Posterior vena cava (tissue), 2 donors: ENCODE results near the gene SEMA3D. TPM values are rescaled to one million over a fixed set of nuclear protein-coding genes. Genes with fewer than 3 reads are reported as not detected.
A peak's percentile ranks its signal among the peaks of the same experiment; 100 is the strongest.

Source experiments
- DNase-seq: peaks from one replicate; pipeline ENCODE4 v3.0.0-alpha.2; 2020; ENCODE audit warnings: low spot score
- intact Hi-C, 2 donors: fragments of 100-400 bp; cut with DNase I; formaldehyde crosslinking; loops; one replicate each; pipeline versions ENCODE4 v1.14.1 to v1.14.2; 2022 to 2023
- long read RNA-seq, 2 donors: library from polyadenylated mRNA; unstranded; transcript quantifications; one replicate each; pipeline ENCODE4 v2.0.0, GENCODE V29; 2020 to 2021
- total RNA-seq, 2 donors: library from RNA; stranded (reverse); fragmentation: NEBNext Ultra II Directional; extraction: Animal tissue kit (Norgen Biotek cat#: 25700); gene quantifications; one replicate each; pipeline ENCODE4 v1.2.1, GENCODE V29; 2021
- donor health status: DM: yes; HTN: yes; CAD: no.
- donor health status: DM: yes; HTN: yes; CAD: no.

Gene SEMA3D
- 10 to 100 TPM; 19.8 to 21.4 TPM for total RNA-seq
- long read RNA-seq, donor 1, partial matches to known transcripts: 0 of 8 reads
- long read RNA-seq, donor 1, other reads (novel, unspliced or antisense): 8 of 8 reads
- long read RNA-seq, donor 2, partial matches to known transcripts: 1 of 6 reads
- long read RNA-seq, donor 2, other reads (novel, unspliced or antisense): 5 of 6 reads

- intact Hi-C loops: loop anchor here in 1 of 2 donors (5.0 kb wide), 1 partner anchor 144 kb away; no protein-coding TSS in a partner anchor
- peak; percentile 94 for DNase-seq
Measured at GRCh38 chr7:85186521-85187241, at the start of gene SEMA3D. SEMA3D (minus strand) TSS chr7:85187056; CDS start chr7:85121891, 65,165 bp downstream.

DNA sequence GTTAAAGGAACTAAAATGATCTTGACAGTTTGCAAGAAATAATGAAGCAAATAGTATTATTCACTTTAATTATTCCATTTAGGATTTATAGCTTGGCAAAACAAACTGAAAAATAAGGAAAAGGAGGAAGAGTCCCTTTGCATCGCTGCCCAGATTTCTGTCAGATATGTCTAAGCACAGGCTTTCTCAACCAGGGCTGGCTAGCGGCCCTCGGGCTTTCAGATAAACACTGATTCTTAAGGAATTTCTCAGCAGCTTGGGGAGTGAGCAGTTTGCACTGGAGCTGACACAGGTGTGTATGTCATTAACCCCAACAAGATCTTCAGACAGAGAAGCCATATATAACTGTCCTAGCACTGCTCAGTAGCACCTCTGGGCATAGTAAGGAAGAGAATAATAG lies 47.9 kb upstream of the SEMA3D start:
- peak; percentile 76 for DNase-seq
- intact Hi-C loops: no loop called here

- no peak for DNase-seq
- intact Hi-C loops: no loop called here
Measured at GRCh38 chr7:85232068-85232467, 45.2 kb upstream of the SEMA3D start.

DNA sequence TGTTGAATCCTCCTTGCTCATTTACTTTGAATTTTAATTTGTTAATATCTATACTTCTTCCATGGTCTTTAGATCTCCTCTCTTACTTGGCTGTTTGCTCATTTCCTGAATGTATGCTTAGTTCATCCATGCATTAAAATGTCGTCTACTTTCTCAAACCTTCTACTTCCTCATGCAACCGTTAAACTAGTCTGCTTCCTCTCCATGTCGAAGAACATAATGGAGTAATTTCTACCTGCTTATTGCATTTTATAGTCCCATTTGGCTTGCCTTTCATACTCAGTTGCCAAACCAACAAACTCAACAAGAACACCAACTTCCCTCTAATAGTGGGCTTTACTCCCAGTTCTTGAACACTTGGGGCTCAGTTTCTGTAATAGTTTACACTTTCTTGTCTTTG lies 43.8 kb upstream of the SEMA3D start:
- DNase-seq: no peak
- intact Hi-C loops: no loop called here

DNA sequence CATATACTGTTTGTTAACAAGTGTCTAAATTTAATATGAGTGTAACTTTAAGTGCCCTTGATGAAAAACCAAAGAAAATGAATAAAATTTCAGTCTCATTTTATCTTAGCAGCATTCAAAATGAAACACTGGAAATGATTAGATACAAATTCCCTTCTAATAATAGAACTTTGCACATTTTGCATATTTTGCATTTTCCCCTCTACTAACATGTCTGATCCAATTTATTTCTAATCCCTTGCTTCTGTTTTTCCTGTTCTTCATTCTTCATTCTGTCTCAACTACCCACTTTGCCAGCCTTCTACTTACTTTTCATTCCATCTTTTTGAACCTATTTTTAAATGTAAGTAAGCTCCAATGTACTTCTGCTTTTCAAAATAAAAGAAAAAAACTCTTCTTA lies 42.7 kb upstream of the SEMA3D start:
- intact Hi-C loops: no loop called here
- no peak for DNase-seq

GRCh38 chr7:85226361-85227085 lies 39.7 kb upstream of the SEMA3D start:
- intact Hi-C loops: no loop called here

DNA sequence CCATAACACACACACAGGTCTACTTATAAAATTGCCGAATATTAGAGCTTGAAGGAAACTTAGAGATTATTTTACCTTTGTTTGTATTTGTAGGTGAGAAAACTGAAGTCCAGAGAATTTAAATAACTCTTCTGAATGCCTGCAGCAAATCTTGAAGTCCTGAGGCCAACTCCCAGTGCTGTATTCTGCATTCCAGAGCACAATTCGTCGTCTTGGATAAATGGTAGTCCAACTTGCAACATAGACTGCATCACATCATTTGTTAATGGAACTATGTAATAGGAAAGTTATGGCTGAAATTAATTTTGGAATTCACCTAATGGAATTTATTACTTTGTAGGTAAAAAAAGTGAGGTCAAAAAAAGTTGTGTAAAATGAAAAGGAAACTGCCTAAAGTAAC lies 37.3 kb upstream of the SEMA3D start:
- intact Hi-C loops: no loop called here
- DNase-seq: no peak

More at GRCh38 chr7:85226361-85227085, 39.7 kb upstream of the SEMA3D start:
- no peak for DNase-seq

GRCh38 chr7:85222522-85222921 lies 35.7 kb upstream of the SEMA3D start:
- DNase-seq: no peak
- intact Hi-C loops: no loop called here

DNA sequence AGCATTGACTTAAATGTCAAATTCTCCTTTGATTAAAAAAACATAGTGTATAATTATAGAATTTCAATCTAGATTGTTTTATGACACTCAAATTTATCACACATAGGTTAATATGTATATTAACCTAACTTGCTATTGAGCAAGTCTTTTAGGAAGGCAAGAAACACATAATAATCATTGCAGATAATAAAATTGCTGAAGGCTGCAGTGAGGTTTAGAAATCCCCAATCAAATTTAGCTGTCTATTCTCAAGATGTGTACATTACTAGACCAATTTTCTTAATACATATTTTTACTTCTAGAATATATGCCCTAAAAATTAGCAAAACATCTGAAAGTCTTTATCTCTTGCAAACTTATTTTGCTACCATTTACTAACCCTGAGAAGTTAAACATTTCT lies 34.9 kb upstream of the SEMA3D start:
- no peak for DNase-seq
- intact Hi-C loops: no loop called here

DNA sequence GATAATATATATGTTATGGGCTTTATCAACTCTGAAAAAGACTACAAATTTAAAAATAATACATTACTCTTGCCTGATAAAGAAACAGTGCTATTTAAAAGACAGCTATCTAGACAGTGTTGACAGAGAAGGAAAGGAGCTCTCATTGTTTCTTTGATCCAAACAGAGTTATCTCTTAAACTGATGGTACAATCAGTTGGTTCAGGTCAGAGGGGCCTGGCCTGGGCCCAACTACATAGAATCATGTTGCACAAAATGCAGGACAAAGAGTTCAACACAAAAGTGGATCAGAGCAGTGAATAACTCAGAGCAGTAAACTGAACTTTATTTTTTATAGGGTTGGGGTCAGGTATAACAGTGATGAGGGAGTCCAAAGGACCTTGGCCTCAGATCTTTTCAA lies 33.8 kb upstream of the SEMA3D start:
- intact Hi-C loops: no loop called here
- peak; percentile 29 for DNase-seq

- intact Hi-C loops: no loop called here
- no peak for DNase-seq
Measured at GRCh38 chr7:85220023-85220422, 33.2 kb upstream of the SEMA3D start.

GRCh38 chr7:85217085-85217484 lies 30.2 kb upstream of the SEMA3D start:
- DNase-seq: no peak
- intact Hi-C loops: no loop called here

DNA sequence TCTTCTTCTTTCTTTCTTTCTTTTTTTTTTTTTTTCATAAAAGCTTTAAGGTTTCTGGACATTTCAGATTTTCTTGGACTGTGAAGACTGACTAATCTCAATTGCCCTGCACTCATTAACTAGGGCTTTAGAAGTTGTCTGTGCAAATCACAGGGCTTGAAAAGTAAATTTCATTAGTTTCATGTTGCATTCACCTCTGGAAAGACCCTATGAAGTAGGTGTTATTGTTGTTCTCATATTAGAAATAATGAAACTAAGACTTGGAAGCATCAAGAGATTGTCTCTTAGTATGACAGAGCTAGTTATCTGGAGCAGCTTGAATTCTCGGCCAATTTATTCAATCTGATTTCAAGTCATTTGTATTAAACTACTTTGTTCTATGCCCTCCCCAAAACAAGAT lies 28.2 kb upstream of the SEMA3D start:
- DNase-seq: no peak
- intact Hi-C loops: no loop called here

GRCh38 chr7:85213500-85213899 lies 26.6 kb upstream of the SEMA3D start:
- no peak for DNase-seq
- intact Hi-C loops: no loop called here

- no peak for DNase-seq
Measured at GRCh38 chr7:85205754-85206153, 18.9 kb upstream of the SEMA3D start.

DNA sequence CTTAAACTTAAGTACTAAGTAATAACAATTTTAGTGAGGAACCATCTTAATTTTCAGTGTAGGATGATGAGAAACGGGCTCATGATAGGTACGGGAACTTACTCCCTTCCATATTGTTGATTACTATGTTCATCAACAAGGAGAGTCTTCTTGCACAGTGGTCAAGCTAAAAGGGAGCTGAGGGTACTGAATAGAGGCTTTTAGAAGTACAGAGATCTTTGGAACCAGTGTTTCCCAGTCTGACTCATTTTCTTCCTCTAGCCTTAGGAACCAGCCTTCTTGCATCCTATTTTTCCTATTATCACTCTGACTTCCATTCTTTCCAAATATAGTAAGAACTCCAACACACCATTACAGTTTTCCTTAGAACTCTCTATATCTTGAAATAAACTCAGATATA lies 17.6 kb upstream of the SEMA3D start:
- intact Hi-C loops: no loop called here
- DNase-seq: no peak

More at GRCh38 chr7:85205754-85206153, 18.9 kb upstream of the SEMA3D start:
- intact Hi-C loops: no loop called here

- intact Hi-C loops: no loop called here
- no peak for DNase-seq
Measured at GRCh38 chr7:85204061-85204460, 17.2 kb upstream of the SEMA3D start.

DNA sequence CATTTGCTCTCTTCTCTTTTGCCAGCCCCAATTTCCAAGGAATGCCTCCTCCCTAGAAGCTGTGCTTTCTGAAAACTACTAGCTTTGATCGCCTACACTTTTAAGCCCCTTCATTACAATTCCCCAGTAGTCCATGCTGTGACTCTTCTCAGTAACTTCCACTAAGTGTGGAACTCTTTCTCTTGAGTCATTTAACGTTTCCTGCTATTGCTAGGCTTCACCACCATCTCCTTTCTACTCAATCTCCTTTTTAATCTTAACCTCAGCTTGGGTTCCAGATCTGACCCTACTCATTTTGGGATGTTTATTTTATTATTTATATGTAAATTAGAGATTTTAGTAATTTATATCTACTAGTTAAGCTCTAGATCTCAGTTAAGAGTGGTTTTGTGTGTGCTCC lies 14.4 kb upstream of the SEMA3D start:
- intact Hi-C loops: no loop called here
- no peak for DNase-seq

DNA sequence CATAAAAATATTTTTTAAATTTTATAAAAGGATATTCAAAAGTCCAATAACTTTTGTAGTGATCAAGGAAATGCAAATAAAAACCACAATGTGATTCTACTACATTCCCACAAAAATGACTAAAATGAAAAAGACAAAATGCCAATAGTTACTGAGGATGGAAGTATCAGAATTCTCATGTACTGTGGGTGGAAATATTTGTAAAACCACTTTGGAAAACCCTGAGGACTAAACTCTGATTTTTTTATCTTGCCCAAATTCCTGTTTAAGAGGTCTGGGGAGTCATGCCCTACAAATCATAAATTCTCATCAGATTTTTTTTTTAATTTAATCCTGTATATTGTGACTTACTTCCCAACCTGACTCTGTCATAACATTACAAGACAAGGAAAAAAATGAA lies 9.8 kb upstream of the SEMA3D start:
- DNase-seq: no peak
- intact Hi-C loops: no loop called here

DNA sequence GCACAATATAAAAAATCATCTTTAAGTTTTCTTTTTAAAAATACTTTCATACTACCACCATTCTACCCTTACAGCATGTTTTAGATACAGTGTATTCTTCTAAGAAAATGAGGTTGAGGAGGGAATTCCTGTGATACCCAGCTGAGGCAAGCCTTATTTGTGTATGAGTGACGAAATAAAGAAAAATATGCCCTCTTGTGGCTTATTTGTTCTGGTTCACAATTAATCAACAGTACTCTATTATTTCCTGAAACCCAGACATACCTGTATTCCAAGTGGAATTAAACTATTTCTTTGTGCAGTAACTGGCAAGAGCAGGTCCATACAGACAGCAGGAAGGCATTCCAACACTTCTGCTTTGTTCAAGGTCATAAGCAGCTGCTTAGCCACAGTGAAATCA lies 4.5 kb upstream of the SEMA3D start:
- no peak for DNase-seq
- intact Hi-C loops: loop anchor here in 1 of 2 donors (5.0 kb wide), 1 partner anchor 149 kb away; no protein-coding TSS in a partner anchor
